GM12878 (cell line): Measurements from ENCODE around the gene TCF12.

Experiments used
- BCL11A ChIP-seq: IDR thresholded peaks from 2 replicates; pipeline ENCODE4 v1.6.1; 2011; ENCODE audit warnings: low read depth, low read length
- CHD4 ChIP-seq: fragments of 200-600 bp; sonication (generic); IDR thresholded peaks from 2 replicates; pipeline ENCODE4 v1.6.1; 2016; ENCODE audit warnings: mild to moderate bottlenecking
- EED ChIP-seq: sonication (generic); IDR thresholded peaks from 2 replicates; pipeline ENCODE4 v1.6.1; 2016; ENCODE audit warnings: antibody characterized with exemption, low read depth
- POLR2A ChIP-seq: IDR thresholded peaks from 2 replicates; pipeline ENCODE4 v1.6.1; 2011; ENCODE audit warnings: low read depth, mild to moderate bottlenecking, low read length
- RELA ChIP-seq: fragments of 450-650 bp; IDR thresholded peaks from 2 replicates; pipeline ENCODE4 v1.8.0; 2014; ENCODE audit warnings: borderline replicate concordance; ENCODE audit not compliant: partially characterized antibody
- SREBF2 ChIP-seq: IDR thresholded peaks from 2 replicates; pipeline ENCODE4 v1.6.1; 2012; ENCODE audit warnings: mild to moderate bottlenecking, low read length
- YY1 ChIP-seq: IDR thresholded peaks from 2 replicates; pipeline ENCODE4 v1.6.1; 2011; ENCODE audit warnings: low read depth, mild to moderate bottlenecking, low read length
- ZNF274 ChIP-seq: IDR thresholded peaks from one replicate; pipeline ENCODE4 v1.8.0; 2011; ENCODE audit not compliant: insufficient read length, insufficient read depth
- TF ChIP-seq, protein P1 (sequence below), 3 experiments: IDR thresholded peaks in 2 of 3; conservative IDR thresholded peaks in 1 of 3; 2 replicates each; pipeline ENCODE4 v1.5.1; 2011; ENCODE audit warnings: low read depth in 3 of 3, low read length in 3 of 3, mild to moderate bottlenecking in 3 of 3, control low read depth in 2 of 3, moderate library complexity in 2 of 3, inconsistent platforms in 1 of 3, mixed read lengths in 1 of 3; ENCODE audit not compliant: control insufficient read depth in 2 of 3, insufficient read depth in 1 of 3; ENCODE audit errors: extremely low read depth in 1 of 3
- TF ChIP-seq, protein P2 (sequence below): fragments of 450-650 bp; IDR thresholded peaks from 2 replicates; pipeline ENCODE4 v1.6.1; 2014; ENCODE audit warnings: mild to moderate bottlenecking
- TF ChIP-seq, protein P3 (sequence below): fragments of 450-650 bp; IDR thresholded peaks from 2 replicates; pipeline ENCODE4 v1.6.1; 2017; ENCODE audit warnings: antibody characterized with exemption, mild to moderate bottlenecking, moderate library complexity

GRCh38 chr15:57263520-57263919 is 345.1 kb downstream of the TCF12 start:
- TF ChIP-seq, protein P1, sequence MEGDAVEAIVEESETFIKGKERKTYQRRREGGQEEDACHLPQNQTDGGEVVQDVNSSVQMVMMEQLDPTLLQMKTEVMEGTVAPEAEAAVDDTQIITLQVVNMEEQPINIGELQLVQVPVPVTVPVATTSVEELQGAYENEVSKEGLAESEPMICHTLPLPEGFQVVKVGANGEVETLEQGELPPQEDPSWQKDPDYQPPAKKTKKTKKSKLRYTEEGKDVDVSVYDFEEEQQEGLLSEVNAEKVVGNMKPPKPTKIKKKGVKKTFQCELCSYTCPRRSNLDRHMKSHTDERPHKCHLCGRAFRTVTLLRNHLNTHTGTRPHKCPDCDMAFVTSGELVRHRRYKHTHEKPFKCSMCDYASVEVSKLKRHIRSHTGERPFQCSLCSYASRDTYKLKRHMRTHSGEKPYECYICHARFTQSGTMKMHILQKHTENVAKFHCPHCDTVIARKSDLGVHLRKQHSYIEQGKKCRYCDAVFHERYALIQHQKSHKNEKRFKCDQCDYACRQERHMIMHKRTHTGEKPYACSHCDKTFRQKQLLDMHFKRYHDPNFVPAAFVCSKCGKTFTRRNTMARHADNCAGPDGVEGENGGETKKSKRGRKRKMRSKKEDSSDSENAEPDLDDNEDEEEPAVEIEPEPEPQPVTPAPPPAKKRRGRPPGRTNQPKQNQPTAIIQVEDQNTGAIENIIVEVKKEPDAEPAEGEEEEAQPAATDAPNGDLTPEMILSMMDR (IDR thresholded peaks at IDR 0.05 in 2 of 3, conservative IDR thresholded peaks at IDR 0.05 in 1 of 3; ENCODE audit: control insufficient read depth in 2 of 3, extremely low read depth in 1 of 3, insufficient read depth in 1 of 3, low read depth in 3 of 3, low read length in 3 of 3): no peak
- TF ChIP-seq, protein P2, sequence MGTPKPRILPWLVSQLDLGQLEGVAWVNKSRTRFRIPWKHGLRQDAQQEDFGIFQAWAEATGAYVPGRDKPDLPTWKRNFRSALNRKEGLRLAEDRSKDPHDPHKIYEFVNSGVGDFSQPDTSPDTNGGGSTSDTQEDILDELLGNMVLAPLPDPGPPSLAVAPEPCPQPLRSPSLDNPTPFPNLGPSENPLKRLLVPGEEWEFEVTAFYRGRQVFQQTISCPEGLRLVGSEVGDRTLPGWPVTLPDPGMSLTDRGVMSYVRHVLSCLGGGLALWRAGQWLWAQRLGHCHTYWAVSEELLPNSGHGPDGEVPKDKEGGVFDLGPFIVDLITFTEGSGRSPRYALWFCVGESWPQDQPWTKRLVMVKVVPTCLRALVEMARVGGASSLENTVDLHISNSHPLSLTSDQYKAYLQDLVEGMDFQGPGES: no peak
- TF ChIP-seq BCL11A (no peak), POLR2A (no peak), ZNF274 (no peak), SREBF2 (no peak), CHD4 (no peak), YY1 (no peak), EED (no peak), RELA (no peak)
- TF ChIP-seq, protein P3, sequence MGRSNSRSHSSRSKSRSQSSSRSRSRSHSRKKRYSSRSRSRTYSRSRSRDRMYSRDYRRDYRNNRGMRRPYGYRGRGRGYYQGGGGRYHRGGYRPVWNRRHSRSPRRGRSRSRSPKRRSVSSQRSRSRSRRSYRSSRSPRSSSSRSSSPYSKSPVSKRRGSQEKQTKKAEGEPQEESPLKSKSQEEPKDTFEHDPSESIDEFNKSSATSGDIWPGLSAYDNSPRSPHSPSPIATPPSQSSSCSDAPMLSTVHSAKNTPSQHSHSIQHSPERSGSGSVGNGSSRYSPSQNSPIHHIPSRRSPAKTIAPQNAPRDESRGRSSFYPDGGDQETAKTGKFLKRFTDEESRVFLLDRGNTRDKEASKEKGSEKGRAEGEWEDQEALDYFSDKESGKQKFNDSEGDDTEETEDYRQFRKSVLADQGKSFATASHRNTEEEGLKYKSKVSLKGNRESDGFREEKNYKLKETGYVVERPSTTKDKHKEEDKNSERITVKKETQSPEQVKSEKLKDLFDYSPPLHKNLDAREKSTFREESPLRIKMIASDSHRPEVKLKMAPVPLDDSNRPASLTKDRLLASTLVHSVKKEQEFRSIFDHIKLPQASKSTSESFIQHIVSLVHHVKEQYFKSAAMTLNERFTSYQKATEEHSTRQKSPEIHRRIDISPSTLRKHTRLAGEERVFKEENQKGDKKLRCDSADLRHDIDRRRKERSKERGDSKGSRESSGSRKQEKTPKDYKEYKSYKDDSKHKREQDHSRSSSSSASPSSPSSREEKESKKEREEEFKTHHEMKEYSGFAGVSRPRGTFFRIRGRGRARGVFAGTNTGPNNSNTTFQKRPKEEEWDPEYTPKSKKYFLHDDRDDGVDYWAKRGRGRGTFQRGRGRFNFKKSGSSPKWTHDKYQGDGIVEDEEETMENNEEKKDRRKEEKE: no peak
